Type B pancreatic cell (in vitro differentiated cells): Measurements from ENCODE around the gene CDC45. TPM values are rescaled to one million over a fixed set of nuclear protein-coding genes. Genes with fewer than 3 reads are reported as not detected.

Experiments used
- DNase-seq: peaks from one replicate; pipeline ENCODE4 v3.0.0; 2021; ENCODE audit warnings: mixed read lengths; ENCODE audit not compliant: unreplicated experiment; ENCODE audit errors: extremely low spot score
- H3K27ac Mint-ChIP-seq: 2 replicates; pipeline ENCODE4 v1.8.0; 2021; ENCODE audit warnings: mild to moderate bottlenecking, mixed read lengths
- H3K27me3 Mint-ChIP-seq: 2 replicates; pipeline ENCODE4 v1.8.0; 2021; ENCODE audit warnings: mixed read lengths
- H3K36me3 Mint-ChIP-seq: 2 replicates; pipeline ENCODE4 v1.8.0; 2021; ENCODE audit warnings: mixed read lengths
- H3K4me1 Mint-ChIP-seq: one replicate; pipeline ENCODE4 v1.8.0; 2021; ENCODE audit warnings: mixed read lengths; ENCODE audit not compliant: unreplicated experiment
- H3K4me3 Mint-ChIP-seq: 2 replicates; pipeline ENCODE4 v1.8.0; 2021; ENCODE audit warnings: mild to moderate bottlenecking, mixed read lengths
- H3K9me3 Mint-ChIP-seq: 2 replicates; pipeline ENCODE4 v1.8.0; 2021; ENCODE audit warnings: mixed read lengths
- total RNA-seq: library from RNA; stranded (reverse); gene quantifications from 2 replicates; pipeline ENCODE4 v1.2.1, GENCODE V29; 2021; ENCODE audit warnings: low replicate concordance
- TF ChIP-seq, protein P1 (sequence below): fragments of 200-600 bp; sonication (generic); conservative IDR thresholded peaks from 2 replicates; pipeline ENCODE4 v1.5.0; 2021; ENCODE audit warnings: antibody characterized with exemption, mild to moderate bottlenecking

CDC45 gene
- total RNA-seq, 1 donor from 2014 or later: 19.0 TPM

DNA sequence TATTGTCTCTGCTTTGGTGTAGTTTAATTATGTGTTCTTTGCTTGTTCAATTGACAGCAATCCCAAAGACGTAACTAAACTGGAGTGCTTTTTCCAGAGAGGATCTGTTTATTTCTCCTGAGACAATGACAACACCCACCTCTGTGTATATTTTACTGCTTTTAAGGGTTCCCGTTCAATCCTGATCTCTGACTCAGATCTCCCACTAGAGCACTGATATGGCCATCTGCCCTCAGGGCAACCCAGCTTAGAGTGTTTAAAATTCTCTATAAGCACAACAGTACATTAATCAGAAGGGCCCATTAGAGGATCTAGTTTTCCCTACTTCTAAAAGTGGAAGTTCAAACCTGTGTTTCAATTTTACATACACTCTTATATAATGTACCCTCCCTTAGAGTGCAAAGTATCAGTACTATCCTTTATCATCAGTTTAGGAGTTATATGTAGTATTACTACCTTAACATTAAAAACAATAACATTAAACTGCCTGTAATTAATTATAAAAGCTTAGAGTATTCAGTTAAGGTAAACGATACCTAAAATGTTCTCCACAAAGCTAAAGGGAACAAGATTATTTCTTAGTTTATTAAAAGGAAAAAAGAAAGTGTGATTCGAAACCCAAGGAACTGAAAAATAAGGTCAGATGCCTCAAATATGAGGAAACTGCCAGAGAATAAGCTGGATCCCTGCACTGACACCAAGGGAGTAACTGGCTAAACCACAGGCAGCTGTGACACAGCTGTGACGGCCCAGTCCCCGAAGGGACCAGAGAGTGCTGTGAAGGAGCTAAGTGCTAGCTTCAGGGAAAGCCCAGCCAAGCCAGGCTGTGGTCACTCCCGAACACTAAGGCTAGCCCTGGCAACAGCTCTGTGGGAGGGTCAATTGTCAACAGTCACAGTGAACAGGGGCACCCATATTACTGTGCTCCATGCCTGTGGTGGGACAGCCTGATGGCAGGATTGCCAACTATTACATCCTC is 15.9 kb upstream of the CDC45 start:
- DNase-seq: no peak
- Mint-ChIP-seq H3K27me3 (no peaks in the 10 kb centered on the region), H3K27ac (no peak overlapping the region)

DNA sequence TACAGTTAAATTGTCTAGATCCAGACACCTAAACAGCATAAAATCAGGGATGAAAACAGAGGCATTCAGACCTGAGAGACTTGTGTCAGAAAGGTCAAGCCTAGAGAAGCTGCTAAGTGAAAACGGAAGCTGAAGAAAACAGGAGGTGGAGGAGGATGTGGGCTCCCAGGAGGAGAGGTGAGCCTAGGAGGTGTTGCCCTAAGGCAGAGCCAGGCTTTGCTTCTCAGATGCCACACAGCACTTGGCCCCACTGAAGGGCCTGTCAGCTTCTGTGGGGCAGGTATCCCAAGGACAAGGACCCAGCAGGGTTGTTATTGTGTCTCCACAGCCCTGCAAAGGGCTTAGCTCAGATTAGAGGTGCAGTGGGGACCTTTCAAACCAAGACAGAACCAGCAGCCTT is 15.2 kb upstream of the CDC45 start:
- Mint-ChIP-seq H3K4me1 (no peaks in the 10 kb centered on the region), H3K4me3 (no peak overlapping the region), H3K27ac (no peak overlapping the region), H3K36me3 (peaks cover 25% of the 10 kb centered on the region), H3K27me3 (no peaks in the 10 kb centered on the region), H3K9me3 (no peaks in the 10 kb centered on the region)
- DNase-seq: no peak
- TF ChIP-seq, protein P1, sequence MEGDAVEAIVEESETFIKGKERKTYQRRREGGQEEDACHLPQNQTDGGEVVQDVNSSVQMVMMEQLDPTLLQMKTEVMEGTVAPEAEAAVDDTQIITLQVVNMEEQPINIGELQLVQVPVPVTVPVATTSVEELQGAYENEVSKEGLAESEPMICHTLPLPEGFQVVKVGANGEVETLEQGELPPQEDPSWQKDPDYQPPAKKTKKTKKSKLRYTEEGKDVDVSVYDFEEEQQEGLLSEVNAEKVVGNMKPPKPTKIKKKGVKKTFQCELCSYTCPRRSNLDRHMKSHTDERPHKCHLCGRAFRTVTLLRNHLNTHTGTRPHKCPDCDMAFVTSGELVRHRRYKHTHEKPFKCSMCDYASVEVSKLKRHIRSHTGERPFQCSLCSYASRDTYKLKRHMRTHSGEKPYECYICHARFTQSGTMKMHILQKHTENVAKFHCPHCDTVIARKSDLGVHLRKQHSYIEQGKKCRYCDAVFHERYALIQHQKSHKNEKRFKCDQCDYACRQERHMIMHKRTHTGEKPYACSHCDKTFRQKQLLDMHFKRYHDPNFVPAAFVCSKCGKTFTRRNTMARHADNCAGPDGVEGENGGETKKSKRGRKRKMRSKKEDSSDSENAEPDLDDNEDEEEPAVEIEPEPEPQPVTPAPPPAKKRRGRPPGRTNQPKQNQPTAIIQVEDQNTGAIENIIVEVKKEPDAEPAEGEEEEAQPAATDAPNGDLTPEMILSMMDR: no peak

More for the DNA sequence above, 15.9 kb upstream of the CDC45 start:
- H3K36me3 Mint-ChIP-seq: peaks cover 21% of the 10 kb centered on the region
- no peak overlapping the region for H3K4me3 Mint-ChIP-seq
- H3K9me3 Mint-ChIP-seq: no peaks in the 10 kb centered on the region
- no peaks in the 10 kb centered on the region for H3K4me1 Mint-ChIP-seq
- TF ChIP-seq, protein P1: no peak

DNA sequence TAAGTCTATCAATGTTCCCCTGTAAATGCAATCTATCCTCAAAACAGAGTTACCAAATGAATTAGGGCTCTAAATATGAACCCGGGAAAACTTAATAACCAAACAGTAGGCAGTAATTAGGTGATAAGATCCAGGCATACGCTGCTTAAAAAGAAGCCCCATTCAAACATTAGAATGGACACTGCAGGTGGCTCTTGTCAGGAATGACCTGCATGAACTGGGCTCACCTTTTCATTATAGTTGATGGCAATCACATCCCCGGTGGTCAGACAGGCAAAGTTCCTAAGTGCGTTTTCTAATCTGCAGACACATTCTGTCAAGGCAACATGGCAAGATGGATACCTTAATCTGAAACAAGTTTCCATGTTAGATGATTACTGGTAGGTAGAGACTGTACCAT is 14.7 kb upstream of the CDC45 start:
- Mint-ChIP-seq H3K27ac (no peak overlapping the region), H3K4me3 (no peak overlapping the region), H3K27me3 (no peaks in the 10 kb centered on the region), H3K9me3 (no peaks in the 10 kb centered on the region), H3K4me1 (no peaks in the 10 kb centered on the region), H3K36me3 (peaks cover 24% of the 10 kb centered on the region)
- TF ChIP-seq, protein P1: no peak
- no peak for DNase-seq

DNA sequence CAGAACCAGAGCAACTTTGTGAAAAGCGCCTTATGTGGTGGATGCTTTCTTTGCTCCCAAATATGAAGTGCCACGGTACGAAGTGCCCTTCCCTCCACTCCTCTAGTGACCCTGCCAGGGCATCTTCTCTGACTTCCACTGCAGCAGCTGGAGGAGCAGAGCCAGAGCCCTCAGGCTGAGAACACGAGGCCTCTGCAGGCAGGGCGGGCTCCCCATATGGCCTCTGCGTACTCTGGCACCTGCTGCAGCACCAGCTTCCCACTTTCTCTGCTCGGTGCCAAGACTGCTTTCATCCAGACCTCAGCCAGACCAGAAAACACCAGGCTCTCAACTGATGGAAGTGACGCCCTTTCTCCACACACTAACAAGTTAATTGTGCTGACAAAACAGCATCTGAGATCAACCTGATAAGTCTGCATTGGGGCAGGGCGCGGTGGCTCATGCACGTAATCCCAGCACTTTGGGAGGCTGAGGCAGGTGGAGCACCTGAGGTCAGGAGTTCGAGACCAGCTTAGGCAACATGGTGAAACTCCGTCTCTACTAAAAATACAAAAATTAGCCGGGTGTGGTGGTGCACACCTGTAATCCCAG is 13.5 kb upstream of the CDC45 start:
- Mint-ChIP-seq H3K27me3 (no peaks in the 10 kb centered on the region), H3K4me3 (no peak overlapping the region), H3K4me1 (no peaks in the 10 kb centered on the region), H3K9me3 (no peaks in the 10 kb centered on the region), H3K36me3 (peaks cover 26% of the 10 kb centered on the region), H3K27ac (no peak overlapping the region)
- no peak for DNase-seq
- TF ChIP-seq, protein P1: no peak

DNA sequence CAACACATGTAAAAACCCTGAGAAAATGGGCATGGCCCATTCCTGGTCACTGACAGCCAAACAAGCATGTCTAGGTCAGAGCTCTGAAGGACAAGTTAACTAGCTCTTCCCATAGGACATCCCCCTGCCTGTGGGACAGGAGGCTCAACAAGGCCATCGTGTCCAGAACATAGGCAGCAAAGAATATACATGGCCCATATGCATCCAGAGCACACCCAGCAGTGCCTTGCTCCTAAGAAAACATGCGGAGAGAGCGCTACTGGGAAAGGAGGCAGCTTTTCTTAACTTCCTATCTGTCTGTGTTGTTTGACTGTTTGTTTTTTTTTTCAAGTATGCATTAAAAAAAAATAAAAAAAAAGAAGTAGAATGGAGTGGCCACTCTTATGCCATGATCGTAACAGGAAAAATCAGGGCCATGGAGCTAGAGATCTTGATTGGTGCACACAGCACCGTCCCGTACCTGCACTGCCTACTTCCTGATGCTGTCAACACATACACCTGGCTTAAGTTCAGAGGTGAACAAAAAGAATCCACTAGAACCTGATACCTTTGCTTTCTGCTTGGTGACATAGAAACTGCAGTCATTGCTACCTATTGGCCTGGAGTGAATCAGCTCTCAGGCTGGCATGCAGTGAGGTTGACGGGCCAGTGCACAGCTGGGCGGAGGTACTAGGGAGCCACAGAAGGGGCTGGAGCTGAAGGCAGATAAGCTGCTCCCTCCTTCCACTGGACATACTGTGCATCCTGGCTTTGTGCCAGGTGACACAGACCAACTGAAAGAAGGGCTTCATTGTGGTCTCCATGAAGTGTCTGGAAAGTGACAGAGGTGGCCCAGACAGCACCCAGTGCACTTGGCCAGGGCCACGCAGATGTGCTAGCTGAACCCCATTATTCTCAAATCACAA is 12.6 kb upstream of the CDC45 start:
- no peak overlapping the region for H3K4me3 Mint-ChIP-seq
- H3K27ac Mint-ChIP-seq: no peak overlapping the region
- peaks cover 26% of the 10 kb centered on the region for H3K36me3 Mint-ChIP-seq
- H3K4me1 Mint-ChIP-seq: no peaks in the 10 kb centered on the region
- TF ChIP-seq, protein P1: no peak
- H3K9me3 Mint-ChIP-seq: no peaks in the 10 kb centered on the region
- DNase-seq: no peak
- H3K27me3 Mint-ChIP-seq: no peaks in the 10 kb centered on the region
